GM12864 (cell line): Measurements from ENCODE around the gene CTDSPL.

Experiments used
- DNase-seq: peaks from one replicate; pipeline ENCODE4 v3.0.0-alpha.2; 2011; ENCODE audit warnings: low read depth
- H3K4me3 ChIP-seq: 2 replicates; pipeline ENCODE4 v1.5.1; 2011; ENCODE audit warnings: mild to moderate bottlenecking, low read depth, low read length, control low read depth
- TF ChIP-seq, protein P1 (sequence below): IDR thresholded peaks from 2 replicates; pipeline ENCODE4 v1.5.1; 2011; ENCODE audit warnings: low read depth, mild to moderate bottlenecking, moderate library complexity, low read length, control low read depth, inconsistent platforms; ENCODE audit errors: missing control alignments

The CTDSPL gene

GRCh38 chr3:37871858-37872257, 10.2 kb downstream of the CTDSPL start:
- no peak overlapping the region for H3K4me3 ChIP-seq

DNA sequence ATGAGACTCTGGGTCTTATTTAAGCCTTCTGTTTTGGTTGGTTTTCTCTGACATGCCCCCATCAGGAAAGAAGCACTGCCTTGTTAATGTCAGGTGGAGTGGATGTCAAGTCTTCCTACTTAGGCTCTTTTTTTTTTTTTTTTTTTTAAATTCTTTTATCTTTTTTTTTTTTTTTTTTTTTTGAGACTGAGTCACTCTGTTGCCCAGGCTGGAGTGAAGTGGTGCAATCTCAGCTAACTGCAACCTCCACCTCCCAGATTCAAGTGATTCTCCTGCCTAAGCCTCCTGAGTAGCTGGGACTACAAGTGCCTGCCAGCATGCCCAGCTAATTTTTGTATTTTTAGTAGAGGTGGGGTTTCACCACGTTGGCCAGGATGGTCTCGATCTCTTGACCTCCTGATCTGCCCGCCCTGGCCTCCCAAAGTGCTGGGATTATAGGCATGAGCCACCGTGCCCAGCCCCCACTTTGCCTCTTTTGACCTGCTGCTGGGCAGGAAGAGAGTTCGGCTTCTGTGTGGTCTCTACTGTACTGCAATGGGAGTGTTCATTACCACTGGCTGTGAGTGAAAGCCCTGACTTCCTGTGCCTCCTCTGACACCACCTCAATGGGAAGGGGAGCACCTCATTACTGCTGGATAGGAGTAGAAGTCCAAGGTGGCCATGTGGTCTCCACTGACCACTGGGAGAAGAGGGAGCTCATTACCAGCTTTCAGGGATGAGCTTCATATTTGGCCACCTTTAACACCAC, 10.9 kb downstream of the CTDSPL start:
- TF ChIP-seq, protein P1, sequence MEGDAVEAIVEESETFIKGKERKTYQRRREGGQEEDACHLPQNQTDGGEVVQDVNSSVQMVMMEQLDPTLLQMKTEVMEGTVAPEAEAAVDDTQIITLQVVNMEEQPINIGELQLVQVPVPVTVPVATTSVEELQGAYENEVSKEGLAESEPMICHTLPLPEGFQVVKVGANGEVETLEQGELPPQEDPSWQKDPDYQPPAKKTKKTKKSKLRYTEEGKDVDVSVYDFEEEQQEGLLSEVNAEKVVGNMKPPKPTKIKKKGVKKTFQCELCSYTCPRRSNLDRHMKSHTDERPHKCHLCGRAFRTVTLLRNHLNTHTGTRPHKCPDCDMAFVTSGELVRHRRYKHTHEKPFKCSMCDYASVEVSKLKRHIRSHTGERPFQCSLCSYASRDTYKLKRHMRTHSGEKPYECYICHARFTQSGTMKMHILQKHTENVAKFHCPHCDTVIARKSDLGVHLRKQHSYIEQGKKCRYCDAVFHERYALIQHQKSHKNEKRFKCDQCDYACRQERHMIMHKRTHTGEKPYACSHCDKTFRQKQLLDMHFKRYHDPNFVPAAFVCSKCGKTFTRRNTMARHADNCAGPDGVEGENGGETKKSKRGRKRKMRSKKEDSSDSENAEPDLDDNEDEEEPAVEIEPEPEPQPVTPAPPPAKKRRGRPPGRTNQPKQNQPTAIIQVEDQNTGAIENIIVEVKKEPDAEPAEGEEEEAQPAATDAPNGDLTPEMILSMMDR: no peak

More at GRCh38 chr3:37871858-37872257, 10.2 kb downstream of the CTDSPL start:
- TF ChIP-seq, protein P1: no peak
- no peak for DNase-seq

GRCh38 chr3:37876279-37876678, 14.6 kb downstream of the CTDSPL start:
- no peak overlapping the region for H3K4me3 ChIP-seq
- TF ChIP-seq, protein P1: no peak
- no peak for DNase-seq

More for the DNA sequence above, 10.9 kb downstream of the CTDSPL start:
- H3K4me3 ChIP-seq: no peak overlapping the region
- no peak for DNase-seq

- no peak overlapping the region for H3K4me3 ChIP-seq
- no peak for DNase-seq
- TF ChIP-seq, protein P1: no peak
These were observed 21.0 kb downstream of the CTDSPL start for GRCh38 chr3:37882711-37883110.

GRCh38 chr3:37885814-37886213, 24.1 kb downstream of the CTDSPL start:
- DNase-seq: no peak
- no peak overlapping the region for H3K4me3 ChIP-seq
- TF ChIP-seq, protein P1: no peak

- no peak overlapping the region for H3K4me3 ChIP-seq
- no peak for DNase-seq
- TF ChIP-seq, protein P1: no peak
These were observed 24.7 kb downstream of the CTDSPL start for GRCh38 chr3:37886395-37886794.

- H3K4me3 ChIP-seq: no peak overlapping the region
- DNase-seq: no peak
- TF ChIP-seq, protein P1: no peak
These were observed 25.4 kb downstream of the CTDSPL start for GRCh38 chr3:37887062-37887461.
